ENCODE results near the gene ITPK1. TPM values are rescaled to one million over a fixed set of nuclear protein-coding genes. Genes with fewer than 3 reads are reported as not detected.

The ITPK1 gene
- polyA plus RNA-seq, 2 of the 4 experiments (the other 2 are of a cell fraction), result 46.2 to 47.0 TPM

- ChIA-PET POLR2A (no interaction called here), CTCF (no interaction called here)
- ATAC-seq (no peak), FAIRE-seq (no peak), DNase-seq (ENCODE audit: low read depth in 1 of 2, low spot score in 1 of 2) (no peak)
- Histone ChIP-seq H3K4me2 (no peak overlapping the region), H3K9me3 (0 out of 3 replicates have a peak, but pooled peaks cover 4% of the 10 kb centered on the region), H3K4me3 (no peak overlapping the region), H3K4me1 (no peaks in the 10 kb centered on the region), H3K27ac (no peak overlapping the region)
- WGBS (ENCODE audit: missing lambda C conversion rate), result 23% methylated on average over 1 of the region's 1 CpG
- TF ChIP-seq JUN (IDR thresholded peaks at IDR 0.05) (no peak), MYC (IDR thresholded peaks at IDR 0.05; ENCODE audit: borderline replicate concordance, low read length) (no peak), MAZ (IDR thresholded peaks at IDR 0.05; ENCODE audit: borderline replicate concordance, low read depth, low read length) (no peak), KDM1A (IDR thresholded peaks at IDR 0.05; ENCODE audit: low read depth) (no peak), ZFP36 (IDR thresholded peaks at IDR 0.05; ENCODE audit: borderline replicate concordance, partially characterized antibody) (no peak), HOXA7 (CRISPR knock-in tag; IDR thresholded peaks at IDR 0.05) (no peak), CTCF (IDR thresholded peaks at IDR 0.05) (no peak)
These were observed 228.6 kb downstream of the ITPK1 start for GRCh38 chr14:92887157-92887556.

Other genes starting within 250 kb of the ITPK1 start
- gene CHGA, start 192.8 kb downstream of the ITPK1 start, polyA plus RNA-seq (2011; rRNA removed), result 0.11 and 0.32 TPM in 2 replicates
- gene CHGA, start 192.8 kb downstream of the ITPK1 start, polyA plus RNA-seq (2017; fragmentation: RNase III; extraction: RNeasy Plus Mini Kit Qiagen cat#74134 plus additional on column Dnase treatment), result 0.61 to 0.73 TPM (median 0.70 TPM) in 3 replicates
- gene MOAP1, start 69.0 kb upstream of the ITPK1 start, polyA plus RNA-seq (2011; rRNA removed), result 18.0 and 23.9 TPM in 2 replicates
- gene MOAP1, start 69.0 kb upstream of the ITPK1 start, polyA plus RNA-seq (2017; fragmentation: RNase III; extraction: RNeasy Plus Mini Kit Qiagen cat#74134 plus additional on column Dnase treatment), result 11.0 to 13.5 TPM (median 13.3 TPM) in 3 replicates
- 34.5 and 37.0 TPM in 2 replicates for gene LYSET, start 69.4 kb upstream of the ITPK1 start, polyA plus RNA-seq (2011; rRNA removed)
- gene LYSET, start 69.4 kb upstream of the ITPK1 start, polyA plus RNA-seq (2017; fragmentation: RNase III; extraction: RNeasy Plus Mini Kit Qiagen cat#74134 plus additional on column Dnase treatment), result 27.0 to 31.3 TPM (median 29.9 TPM) in 3 replicates
- gene GON7, start 91.1 kb upstream of the ITPK1 start, polyA plus RNA-seq (2011; rRNA removed), result 14.6 and 19.2 TPM in 2 replicates
- 20.3 to 23.3 TPM (median 22.1 TPM) in 3 replicates for gene GON7, start 91.1 kb upstream of the ITPK1 start, polyA plus RNA-seq (2017; fragmentation: RNase III; extraction: RNeasy Plus Mini Kit Qiagen cat#74134 plus additional on column Dnase treatment)
- gene UBR7, start 91.3 kb upstream of the ITPK1 start, polyA plus RNA-seq (2011; rRNA removed), result 35.0 and 40.4 TPM in 2 replicates
- gene UBR7, start 91.3 kb upstream of the ITPK1 start, polyA plus RNA-seq (2017; fragmentation: RNase III; extraction: RNeasy Plus Mini Kit Qiagen cat#74134 plus additional on column Dnase treatment), result 33.7 to 37.0 TPM (median 34.3 TPM) in 3 replicates
- 17.4 and 18.9 TPM in 2 replicates for gene BTBD7, start 217.1 kb upstream of the ITPK1 start, polyA plus RNA-seq (2011; rRNA removed)
- 11.1 to 11.5 TPM (median 11.4 TPM) in 3 replicates for gene BTBD7, start 217.1 kb upstream of the ITPK1 start, polyA plus RNA-seq (2017; fragmentation: RNase III; extraction: RNeasy Plus Mini Kit Qiagen cat#74134 plus additional on column Dnase treatment)
- gene COX8C, start 231.3 kb upstream of the ITPK1 start, polyA plus RNA-seq (2011; rRNA removed), result not detected in 2 replicates
- gene COX8C, start 231.3 kb upstream of the ITPK1 start, polyA plus RNA-seq (2017; fragmentation: RNase III; extraction: RNeasy Plus Mini Kit Qiagen cat#74134 plus additional on column Dnase treatment), result not detected in 3 replicates